ENCODE results near the gene RNF214. TPM values are rescaled to one million over a fixed set of nuclear protein-coding genes. Genes with fewer than 3 reads are reported as not detected.
"Not testable (repeated sequence)": the region's sequence is repeated elsewhere in the genome, so short reads cannot be mapped to it uniquely, and the experiment has no call there.

The RNF214 gene
- total RNA-seq, 1 donor from 2014 or later = 8.6 TPM

GRCh38 chr11:117197516-117198456, 34.7 kb upstream of the RNF214 start:
- no peak for DNase-seq (ENCODE audit: low read depth, low spot score)

- DNase-seq (ENCODE audit: low read depth, low spot score) = no peak
Measured at GRCh38 chr11:117198613-117199012, 33.9 kb upstream of the RNF214 start.

- DNase-seq (ENCODE audit: low read depth, low spot score) = no peak
Measured at GRCh38 chr11:117199053-117199915, 33.2 kb upstream of the RNF214 start, which contains the start of gene TAGLN. Gene TAGLN (plus strand): TSS chr11:117199370. CDS start chr11:117203014, 3,644 bp downstream.

GRCh38 chr11:117199916-117200812, 32.3 kb upstream of the RNF214 start:
- DNase-seq (ENCODE audit: low read depth, low spot score) = no peak

- no peak for DNase-seq (ENCODE audit: low read depth, low spot score)
Measured at GRCh38 chr11:117200813-117201657, 31.4 kb upstream of the RNF214 start.

- no peak for DNase-seq (ENCODE audit: low read depth, low spot score)
Measured at GRCh38 chr11:117201658-117202305, 30.7 kb upstream of the RNF214 start.

GRCh38 chr11:117202386-117203068, 29.9 kb upstream of the RNF214 start:
- DNase-seq (ENCODE audit: low read depth, low spot score) = no peak

GRCh38 chr11:117203069-117203407, 29.4 kb upstream of the RNF214 start:
- DNase-seq (ENCODE audit: low read depth, low spot score) = no peak

- no peak for DNase-seq (ENCODE audit: low read depth, low spot score)
Measured at GRCh38 chr11:117204283-117205080, 28.0 kb upstream of the RNF214 start.

- no peak for DNase-seq (ENCODE audit: low read depth, low spot score)
Measured at GRCh38 chr11:117205211-117205818, 27.2 kb upstream of the RNF214 start.

GRCh38 chr11:117206111-117206510, 26.4 kb upstream of the RNF214 start:
- DNase-seq (ENCODE audit: low read depth, low spot score) = not testable (repeated sequence)

GRCh38 chr11:117206859-117207258, 25.6 kb upstream of the RNF214 start:
- DNase-seq (ENCODE audit: low read depth, low spot score) = not testable (repeated sequence)

- not testable (repeated sequence) for DNase-seq (ENCODE audit: low read depth, low spot score)
Measured at GRCh38 chr11:117207481-117207880, 25.0 kb upstream of the RNF214 start.

GRCh38 chr11:117208710-117209109, 23.8 kb upstream of the RNF214 start:
- not testable (repeated sequence) for DNase-seq (ENCODE audit: low read depth, low spot score)

GRCh38 chr11:117209351-117210125, 22.9 kb upstream of the RNF214 start:
- DNase-seq (ENCODE audit: low read depth, low spot score) = not testable (repeated sequence)

GRCh38 chr11:117210620-117211019, 21.9 kb upstream of the RNF214 start:
- no peak for DNase-seq (ENCODE audit: low read depth, low spot score)

All from pulmonary artery endothelial cell (primary cell).